Loucy (cell line): ENCODE measurements around the gene GGA3.

Experiments used
- EZH2phosphoT487 ChIP-seq: fragments of 200-600 bp; IDR thresholded peaks from 2 replicates; pipeline ENCODE4 v1.6.1; 2018; ENCODE audit warnings: antibody characterized with exemption, mild to moderate bottlenecking, moderate library complexity, borderline replicate concordance
- TF ChIP-seq, protein P1 (sequence below): fragments of 200-600 bp; sonication (generic); conservative IDR thresholded peaks from 2 replicates; pipeline ENCODE4 v1.5.1; 2014; ENCODE audit warnings: mild to moderate bottlenecking, antibody characterized with exemption, low read length

DNA sequence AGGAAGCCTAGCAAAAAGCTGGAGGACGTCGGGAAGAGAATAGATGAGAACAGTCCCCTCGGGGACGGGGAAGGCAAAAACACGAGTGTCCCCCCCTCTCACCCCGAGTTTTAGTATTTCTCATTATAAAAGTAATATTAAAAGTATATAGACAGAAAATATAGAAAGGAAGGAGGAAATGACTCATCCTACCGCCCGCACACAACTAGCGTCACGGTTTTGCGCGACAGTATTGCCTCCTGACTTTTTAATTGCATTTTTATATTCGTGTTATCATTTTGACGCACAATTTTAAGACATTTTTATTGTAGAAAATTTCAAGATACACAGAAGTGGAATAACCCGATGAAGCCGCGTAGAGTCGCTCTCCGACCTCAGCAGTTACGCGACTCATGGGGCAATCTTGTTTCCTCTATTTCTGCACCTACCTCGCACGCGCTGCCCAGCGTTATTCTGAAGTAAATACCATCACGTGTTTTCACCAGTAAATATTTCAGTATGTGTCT is 28.5 kb upstream of the GGA3 start:
- TF ChIP-seq, protein P1, sequence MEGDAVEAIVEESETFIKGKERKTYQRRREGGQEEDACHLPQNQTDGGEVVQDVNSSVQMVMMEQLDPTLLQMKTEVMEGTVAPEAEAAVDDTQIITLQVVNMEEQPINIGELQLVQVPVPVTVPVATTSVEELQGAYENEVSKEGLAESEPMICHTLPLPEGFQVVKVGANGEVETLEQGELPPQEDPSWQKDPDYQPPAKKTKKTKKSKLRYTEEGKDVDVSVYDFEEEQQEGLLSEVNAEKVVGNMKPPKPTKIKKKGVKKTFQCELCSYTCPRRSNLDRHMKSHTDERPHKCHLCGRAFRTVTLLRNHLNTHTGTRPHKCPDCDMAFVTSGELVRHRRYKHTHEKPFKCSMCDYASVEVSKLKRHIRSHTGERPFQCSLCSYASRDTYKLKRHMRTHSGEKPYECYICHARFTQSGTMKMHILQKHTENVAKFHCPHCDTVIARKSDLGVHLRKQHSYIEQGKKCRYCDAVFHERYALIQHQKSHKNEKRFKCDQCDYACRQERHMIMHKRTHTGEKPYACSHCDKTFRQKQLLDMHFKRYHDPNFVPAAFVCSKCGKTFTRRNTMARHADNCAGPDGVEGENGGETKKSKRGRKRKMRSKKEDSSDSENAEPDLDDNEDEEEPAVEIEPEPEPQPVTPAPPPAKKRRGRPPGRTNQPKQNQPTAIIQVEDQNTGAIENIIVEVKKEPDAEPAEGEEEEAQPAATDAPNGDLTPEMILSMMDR = 0 out of 2 replicates have a peak, but pooled peaks have one; percentile 19
- TF ChIP-seq EZH2phosphoT487 = no peak
